ENCODE data around the gene TGFBR3.
"Not testable (repeated sequence)": the region's sequence is repeated elsewhere in the genome, so short reads cannot be mapped to it uniquely, and the experiment has no call there.

The TGFBR3 gene

DNA sequence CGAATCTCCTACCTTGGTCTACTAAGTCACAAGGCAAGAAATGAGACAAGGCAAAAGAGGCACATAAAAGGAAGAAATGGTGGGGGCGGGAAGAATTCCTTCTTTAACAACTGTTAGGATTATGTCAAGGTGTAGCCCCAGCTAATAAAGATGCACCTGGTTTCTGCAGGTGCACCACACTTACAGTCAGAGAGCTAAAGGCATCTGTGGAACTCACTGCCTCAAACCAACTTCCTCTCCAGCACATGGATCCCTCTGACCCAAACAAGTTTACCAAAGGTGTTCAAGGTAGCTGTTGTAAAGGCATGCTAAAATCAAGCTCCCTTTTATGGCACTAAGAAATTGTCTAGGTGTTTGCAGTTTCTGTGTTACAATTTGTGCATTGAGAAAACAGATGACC, 38.1 kb downstream of the TGFBR3 start:
- DNase-seq (ENCODE audit: low read depth), result no peak

DNA sequence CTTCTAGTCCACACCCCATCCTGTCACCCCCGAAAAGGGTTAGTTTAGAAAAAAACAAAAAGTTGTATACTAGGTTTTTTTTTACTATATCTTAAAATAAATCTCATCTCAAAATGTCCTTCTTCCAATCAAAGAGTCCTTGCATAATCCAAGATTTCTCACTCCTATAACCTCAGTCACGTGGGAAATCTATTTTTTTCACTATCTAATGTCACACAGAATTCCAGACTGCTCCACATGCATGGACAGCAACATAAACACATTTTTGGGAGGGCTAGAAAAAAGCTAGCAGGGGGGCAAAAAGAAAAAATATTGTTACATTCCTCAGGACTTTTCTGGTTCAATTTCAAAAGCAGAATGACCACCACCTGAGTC, 39.3 kb downstream of the TGFBR3 start:
- no peak for DNase-seq (ENCODE audit: low read depth)

DNA sequence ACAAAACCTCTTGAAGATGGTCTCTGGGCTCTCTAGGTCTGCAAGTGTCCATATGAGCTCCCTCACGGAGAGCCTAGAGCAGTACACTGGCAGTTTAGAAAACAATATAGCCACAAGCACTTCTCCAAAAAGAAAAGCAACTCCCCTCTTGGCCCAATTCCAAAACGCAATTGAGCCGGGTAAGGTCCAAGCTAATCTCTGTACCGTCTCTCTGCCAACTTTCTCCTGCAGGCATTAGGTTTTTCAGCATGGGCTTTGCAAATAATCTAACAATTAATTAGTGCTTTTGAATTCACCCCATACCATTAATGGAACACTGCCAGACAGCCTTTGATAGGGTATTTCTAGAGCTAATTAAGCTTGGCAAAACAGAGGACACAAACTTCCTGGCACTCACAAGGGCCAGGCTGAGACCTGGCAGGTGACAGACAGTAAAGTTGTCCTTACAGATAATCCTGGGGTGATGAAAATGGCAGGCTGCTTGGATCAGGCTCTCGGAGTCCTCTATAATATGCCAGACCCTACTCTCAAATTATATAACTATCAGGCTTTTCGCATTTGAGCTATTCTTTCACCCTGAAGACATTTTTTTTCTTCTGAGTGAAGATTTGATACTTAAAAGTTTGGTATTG, 39.8 kb downstream of the TGFBR3 start:
- no peak for DNase-seq (ENCODE audit: low read depth)

DNA sequence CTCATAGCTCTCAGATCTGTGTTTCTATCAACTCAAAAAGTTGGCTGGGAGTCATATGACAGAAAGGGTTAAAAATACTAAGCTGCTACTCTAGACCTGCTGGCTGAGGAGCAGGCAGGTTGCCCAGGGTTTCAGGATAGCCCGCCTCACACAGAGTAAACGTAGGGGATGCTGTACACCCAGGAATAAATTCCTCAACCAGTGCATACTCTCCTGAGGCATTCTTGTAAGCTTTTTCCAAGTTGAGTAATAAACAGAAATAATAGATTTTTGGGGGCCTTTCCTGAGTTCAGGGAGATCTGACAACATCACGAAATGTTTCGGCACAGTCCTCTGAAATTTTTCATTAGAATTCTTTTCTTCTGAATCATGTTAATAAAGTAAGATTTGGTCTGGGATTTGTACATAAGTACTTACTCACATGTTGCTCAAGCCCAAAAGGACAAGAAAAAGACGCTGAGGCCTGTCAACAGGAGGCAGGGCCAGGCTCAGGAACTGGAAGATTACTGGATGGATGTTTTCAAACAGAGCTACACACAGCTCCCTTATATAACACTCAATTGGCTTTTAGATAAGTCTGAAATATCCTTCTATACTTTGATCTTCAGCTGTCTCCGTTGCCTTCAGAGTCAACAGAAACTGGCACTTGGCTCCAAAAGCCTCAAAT, 41.0 kb downstream of the TGFBR3 start:
- DNase-seq (ENCODE audit: low read depth), result no peak

DNA sequence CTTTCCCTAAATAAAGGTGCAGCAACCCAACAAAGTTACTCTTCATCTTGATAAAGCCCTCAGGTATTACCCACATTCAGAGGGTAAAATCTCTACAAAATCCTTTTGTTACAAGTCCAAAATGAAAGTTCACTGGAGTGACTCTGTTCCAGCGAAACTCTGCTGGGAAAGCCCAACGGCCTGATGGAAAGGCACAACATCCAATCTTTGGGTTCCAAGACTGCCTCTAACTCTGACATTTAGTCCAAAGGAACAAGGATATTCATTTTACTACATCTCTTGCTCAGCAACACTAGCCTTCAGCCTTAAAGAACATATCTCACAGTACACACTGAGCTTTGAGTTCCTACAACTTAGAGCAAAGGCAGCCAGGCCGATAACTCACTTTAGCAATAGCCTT, 42.1 kb downstream of the TGFBR3 start:
- DNase-seq (ENCODE audit: low read depth), result no peak

DNA sequence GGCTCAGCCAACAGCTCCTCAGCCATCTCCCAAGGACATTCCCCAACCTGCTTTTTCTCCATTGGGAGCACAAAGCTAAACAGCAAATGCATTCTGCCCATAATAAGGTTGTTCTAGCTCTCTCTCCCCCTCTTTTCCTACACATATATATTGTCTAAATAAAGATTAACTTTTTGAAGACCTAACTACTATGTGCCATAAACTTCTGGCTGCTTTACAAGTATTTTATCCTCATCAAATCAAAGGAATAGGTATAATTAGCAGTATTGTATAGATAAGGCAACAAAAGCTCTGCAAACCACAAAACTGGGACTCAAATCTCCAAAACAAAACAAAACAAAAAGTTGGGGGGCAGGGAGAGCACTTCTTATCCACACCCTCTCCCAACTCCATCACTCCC, 43.4 kb downstream of the TGFBR3 start:
- no peak for DNase-seq (ENCODE audit: low read depth)

DNA sequence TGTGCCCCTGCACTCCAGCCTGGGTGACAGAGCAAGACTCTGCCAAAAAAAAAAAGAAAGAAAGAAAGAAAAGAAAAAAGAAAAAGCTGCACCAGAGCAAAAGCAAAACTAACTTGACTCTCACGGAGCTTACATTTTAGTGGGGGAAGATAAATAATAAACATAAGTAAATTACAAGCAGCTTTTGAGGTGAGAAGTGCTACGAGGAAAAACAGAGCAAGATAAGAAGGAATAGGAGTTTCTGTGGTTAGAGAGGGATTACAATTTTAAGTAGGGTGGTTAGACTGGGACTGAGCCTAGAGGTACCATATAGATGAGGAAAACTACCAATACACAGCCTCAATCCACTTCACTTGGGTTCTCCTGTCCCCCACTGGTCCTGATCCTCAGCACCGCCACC, 43.9 kb downstream of the TGFBR3 start:
- no peak for DNase-seq (ENCODE audit: low read depth)

DNA sequence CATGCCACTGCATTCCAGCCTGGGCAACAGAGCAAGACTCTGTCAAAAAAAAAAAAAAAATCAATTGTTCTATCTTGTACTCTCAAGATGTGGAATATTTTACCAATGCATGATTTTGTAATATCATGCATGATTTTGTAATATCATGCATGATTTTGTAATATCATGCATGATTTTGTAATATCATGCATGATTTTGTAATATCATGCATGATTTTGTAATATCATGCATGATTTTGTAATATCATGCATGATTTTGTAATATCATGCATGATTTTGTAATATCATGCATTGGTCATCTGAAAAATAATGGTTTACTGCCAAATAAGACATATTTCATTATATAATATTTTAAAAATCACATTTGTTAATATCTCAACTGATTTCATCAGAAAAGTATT, 45.7 kb downstream of the TGFBR3 start:
- DNase-seq (ENCODE audit: low read depth), result not testable (repeated sequence)

DNA sequence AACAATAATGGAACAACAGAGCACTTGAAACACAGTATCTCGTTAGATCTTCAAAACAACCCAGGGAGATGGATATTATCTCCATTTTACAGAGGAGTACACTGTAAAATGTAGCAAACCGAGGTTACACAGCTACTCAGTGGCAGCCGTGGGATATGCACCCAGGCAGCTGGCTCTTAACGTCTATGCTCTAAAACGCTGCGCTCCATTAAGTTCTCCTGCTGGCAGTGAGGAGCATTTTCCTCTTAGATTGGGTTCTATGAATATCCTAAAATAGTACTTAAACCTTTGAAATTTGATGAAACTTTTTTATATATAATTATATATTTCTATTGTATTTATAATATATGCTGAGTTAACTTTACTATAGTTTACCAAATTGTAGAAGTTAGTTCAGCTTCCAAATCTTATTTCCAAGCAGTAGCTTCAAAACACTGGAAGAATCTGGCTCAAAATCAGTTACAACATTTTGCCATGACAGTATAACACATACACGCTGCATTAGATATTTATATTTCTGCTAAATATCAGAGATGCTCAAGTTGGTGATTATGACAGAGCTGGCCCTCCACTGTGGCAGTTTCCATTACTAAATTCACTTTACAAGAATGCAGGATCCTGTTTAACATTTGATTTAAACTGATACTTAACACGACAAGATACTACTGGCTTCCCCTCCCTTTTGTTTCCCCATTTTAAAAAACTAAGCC, 49.5 kb downstream of the TGFBR3 start:
- no peak for DNase-seq (ENCODE audit: low read depth)

DNA sequence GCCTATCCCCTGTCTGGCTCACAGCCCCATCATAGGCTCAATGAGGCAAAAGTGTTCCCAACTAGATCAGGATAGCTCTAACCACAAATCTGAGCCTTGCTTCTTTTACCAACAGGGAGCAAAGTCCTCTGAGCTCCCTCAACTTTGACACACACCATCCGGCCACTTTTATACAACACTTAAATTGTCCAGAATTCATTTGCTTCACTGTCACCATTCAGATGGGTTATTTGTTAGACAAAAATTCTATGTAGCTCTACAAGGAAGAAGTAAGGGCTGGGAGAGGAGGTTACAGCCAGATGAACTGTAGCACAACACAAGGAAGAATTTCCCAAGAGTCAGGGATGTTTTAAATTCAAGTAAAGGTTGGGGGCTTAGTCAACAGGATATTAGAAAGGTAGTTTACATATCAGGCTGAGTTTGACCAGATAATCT, 50.8 kb downstream of the TGFBR3 start:
- DNase-seq (ENCODE audit: low read depth), result no peak

DNA sequence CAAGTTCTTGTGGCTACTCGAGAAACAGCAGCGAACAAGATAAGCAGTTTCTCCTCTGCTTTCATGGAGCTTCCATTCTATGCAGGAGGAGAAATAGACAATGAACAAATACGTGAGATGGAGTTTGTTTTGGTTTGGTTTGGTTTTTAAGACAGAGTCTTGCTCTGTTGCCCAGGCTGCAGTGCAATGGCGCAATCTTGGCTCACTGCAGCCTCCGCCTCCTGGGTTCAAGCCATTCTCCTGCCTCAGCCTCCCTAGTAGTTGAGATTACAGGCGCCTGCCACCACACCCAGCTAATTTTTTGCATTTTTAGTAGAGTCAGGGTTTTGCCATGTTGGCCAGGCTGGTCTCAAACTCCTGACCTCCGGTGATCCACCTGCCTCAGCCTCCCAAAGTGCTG, 51.4 kb downstream of the TGFBR3 start:
- DNase-seq (ENCODE audit: low read depth), result not testable (repeated sequence)

DNA sequence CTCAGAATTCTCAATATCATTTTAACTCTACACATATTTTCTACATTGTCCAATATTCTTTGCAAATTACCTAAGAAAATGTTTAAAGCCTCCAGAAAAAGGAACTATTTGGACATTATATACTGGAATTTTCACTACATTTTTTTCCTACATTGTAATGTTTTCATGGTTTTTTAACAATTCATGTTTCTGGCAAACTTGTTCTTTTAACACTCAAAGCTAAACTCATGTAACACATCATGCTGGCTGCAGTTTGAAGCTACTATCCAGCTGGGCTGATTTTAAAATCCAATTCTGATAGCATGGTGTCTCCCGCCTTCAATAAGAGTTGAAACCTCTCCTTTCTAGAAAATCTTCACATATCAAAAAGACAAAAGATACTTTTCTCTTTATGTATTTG, 52.0 kb downstream of the TGFBR3 start:
- no peak for DNase-seq (ENCODE audit: low read depth)

DNA sequence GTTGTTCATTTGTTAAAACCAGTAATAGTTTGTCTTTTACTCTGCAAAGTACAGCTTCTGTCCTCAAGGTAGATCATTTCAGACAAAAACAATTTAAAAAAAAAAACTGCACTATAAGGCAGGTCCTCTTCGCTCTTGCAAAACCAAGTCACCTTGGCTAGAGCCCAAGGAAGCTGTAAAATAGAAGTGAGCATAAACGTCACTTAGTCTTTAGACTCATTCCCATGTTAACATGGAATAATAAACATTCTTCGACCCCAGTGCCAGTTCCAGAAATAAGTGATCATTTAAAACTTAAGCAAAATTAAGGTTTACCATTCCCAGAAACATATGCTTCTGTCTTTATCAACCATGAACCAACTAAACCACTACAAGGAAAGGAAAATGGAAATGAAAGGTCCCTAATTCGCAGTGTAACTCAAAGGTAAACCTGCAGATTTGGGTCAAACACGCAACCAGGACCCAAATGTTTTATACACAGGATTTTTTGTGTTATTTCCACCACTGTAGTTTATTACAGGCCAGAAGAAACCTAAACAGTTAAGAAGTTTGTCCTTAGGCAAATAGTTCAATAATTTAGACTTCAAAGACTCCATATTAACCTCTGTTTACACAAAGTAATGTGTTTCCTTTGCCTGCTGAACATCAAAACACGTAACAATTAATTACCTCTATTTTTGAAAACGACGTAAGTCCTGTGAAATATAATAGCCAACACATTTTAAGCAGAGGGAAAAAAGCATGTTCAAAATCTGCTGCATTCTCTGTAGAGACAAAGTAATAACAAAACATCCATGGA, 54.6 kb downstream of the TGFBR3 start:
- no peak for DNase-seq (ENCODE audit: low read depth)

DNA sequence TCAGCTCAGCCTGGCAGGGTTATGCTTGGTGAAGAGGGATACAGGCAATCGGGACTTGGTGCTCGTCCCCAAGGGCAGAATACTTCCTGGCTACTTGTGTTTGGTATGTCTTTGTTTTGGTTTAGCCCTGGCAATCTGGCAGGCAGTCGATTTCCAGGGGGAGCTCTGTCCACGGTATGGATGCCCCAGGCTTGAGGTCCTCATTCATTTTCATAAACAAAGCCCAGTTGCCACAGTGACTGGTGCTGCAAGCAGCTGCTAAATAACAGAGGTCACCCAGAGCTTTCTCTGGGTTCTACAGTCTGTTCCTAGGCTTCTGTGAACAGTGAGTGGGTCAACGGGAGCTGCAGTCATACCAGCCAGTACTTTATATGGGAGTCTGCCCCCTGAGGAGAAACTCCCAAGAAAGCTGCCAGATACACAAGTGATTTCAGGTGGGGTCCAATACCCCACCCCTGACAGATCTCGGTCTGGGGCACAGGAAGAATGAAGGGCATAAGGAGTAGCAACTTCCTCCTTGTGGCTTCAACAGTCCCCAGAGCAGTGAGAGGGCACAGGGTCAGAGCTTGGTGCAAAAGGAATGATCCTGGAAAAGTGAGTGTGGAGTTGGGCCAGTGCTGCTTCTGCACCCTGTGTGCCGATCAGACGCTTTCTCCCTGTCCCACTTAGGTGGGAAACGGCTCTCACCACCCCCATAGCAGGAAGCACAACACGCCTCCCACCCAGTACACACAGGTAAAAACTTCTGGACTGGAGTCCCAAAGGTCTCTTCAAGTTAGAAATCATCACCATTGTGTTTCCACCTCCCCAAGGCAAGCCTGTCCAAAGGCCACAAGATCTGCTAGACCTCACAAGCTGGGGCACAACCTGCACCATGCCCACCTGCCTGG, 55.5 kb downstream of the TGFBR3 start:
- DNase-seq (ENCODE audit: low read depth), result no peak

DNA sequence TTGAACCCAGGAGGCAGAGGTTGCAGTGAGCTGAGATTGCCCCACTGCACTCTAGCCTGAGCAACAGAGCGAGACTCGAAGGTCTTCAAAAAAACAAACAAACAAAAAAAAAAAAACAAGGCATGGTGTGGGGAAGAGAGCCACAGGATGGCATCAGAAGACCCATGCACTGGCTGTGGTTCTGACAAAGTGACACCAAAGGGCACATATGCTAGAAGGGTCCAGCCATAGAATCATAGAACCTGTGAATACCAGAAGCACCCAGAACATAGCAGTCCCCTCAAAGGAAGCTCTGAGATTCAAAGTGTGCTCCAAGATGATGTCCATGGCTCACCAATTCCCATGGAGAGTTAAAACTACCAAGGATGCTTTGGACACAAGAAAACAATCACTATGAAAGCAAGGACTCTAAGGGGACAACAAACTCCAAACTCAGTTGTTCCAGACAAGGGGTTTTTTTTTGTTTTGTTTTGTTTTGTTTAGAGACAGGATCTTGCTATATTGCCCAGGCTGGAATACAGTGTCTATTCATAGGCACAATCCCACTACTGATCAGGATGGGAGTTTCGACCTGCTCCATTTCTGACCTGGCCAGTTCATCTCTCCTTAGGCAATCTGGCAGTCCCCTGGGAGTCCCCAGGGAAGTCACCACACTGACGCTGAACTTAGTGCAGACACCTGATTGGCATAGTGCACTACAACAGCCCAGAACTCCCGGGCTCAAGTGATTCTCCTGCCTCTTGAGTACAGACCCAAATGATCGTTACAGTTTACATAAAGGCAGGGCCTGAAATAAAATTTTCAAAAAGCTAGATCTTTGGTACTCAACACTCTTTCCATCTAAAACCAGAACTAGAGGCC, 56.4 kb downstream of the TGFBR3 start:
- DNase-seq (ENCODE audit: low read depth), result no peak

DNA sequence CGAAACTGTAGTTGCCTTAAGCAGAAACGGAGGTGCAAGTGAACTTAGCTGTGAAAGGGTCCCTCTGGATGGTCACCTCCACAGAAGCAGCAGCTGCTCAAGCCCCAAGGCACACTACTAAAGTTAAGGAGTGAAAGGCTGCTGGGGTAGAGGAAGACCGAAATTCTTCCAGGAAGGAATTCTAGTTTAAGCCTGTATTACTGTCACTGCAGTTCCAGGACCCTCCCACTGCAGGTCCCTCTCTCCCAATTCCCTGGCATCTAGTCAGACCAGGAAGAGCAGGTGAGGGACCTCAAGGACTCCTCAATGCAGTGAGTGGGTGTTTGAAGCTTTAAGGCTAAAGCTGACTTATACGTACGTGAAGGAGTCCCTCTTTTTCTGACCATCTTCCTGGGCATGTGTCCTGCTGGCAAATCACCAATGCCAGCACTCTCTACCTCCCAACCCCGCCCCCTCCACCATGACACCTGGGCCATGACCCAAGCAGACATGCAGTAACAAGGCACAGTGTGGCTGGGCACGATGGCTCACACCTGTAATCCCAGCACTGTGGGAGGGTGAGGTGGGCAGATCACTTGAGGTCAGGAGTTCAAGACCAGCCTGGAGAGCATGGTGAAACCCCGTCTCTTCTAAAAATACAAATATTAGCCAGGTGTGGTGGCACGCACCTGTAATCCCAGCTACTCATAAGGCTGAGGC, 57.2 kb downstream of the TGFBR3 start:
- DNase-seq (ENCODE audit: low read depth), result no peak

DNA sequence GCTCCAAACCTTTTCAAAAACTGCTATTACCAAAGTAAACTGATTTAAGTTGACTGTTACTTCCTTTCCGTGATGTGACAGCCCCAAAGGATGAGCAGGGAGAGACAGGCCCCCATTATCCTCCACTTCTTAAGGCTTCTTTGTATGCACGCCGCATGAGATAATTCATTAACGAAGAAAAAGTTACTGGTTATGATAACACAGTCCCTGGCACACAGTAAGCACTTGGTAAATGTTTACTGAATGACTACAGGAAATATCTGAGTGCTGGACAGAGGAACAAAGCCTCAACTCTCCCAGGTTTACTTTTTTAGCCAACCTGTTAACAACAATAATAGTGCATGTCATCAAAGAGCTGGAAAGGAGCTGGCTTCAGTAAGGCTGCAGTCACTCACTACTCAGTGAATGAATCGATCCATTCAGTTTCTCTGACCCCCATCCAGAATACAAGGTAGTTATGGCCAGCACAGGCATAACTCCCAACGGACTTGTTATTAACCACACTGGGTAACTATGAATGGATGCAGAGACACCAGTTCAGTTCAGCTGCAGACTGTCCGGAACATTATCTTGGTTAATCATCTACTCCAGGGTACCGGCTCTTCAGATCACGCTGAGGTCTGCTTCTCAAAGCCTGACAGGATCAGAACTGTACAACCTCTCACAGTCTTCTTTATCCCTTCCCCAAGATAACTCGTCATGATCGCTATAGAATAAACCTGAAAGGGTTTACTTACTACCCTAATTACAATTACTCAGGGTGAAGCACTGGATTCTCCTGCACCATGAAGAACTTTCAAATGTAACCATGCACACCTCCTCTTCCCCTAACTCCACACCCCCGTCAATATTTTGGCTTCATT, 58.3 kb downstream of the TGFBR3 start:
- no peak for DNase-seq (ENCODE audit: low read depth)

DNA sequence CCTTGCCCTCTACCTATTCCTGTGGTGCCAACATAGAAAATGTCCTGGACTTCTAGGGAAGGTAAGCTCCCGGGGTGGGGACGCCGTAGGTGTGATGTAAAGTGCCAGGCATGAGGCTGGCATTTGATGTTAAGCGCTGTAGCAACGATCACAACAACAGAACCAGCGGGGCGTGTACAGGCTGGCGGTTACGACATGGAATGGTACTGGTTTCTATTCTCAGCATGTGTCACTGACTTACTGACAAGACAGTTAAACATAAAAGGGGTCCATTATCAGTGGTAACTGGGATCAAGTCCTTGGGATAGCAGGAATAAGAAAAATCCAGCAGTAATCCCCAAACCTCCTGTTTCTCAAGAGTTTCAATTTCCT, 58.9 kb downstream of the TGFBR3 start:
- DNase-seq (ENCODE audit: low read depth), result no peak

DNA sequence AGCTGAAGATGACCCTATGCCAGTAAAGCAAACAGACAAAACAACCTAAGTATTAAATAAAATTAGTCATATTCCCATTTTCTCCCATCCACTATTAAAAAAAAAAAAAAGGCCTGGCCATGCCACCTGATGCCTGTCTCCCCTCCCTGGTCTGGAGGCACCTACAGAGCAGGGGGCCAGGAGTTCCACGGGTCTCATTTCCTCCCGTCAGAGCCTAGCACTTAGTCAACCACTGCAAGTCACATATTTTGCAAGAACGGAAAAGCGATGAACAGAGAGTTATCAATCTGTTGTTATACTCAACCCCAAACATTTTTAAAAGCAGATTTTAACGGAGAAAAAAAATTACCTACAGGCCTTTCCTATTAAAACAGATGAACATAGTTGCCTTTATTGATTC, 59.3 kb downstream of the TGFBR3 start:
- DNase-seq (ENCODE audit: low read depth), result no peak
